Gastrocnemius medialis (tissue), 4 donors: Measurements from ENCODE around the gene TAOK1.
"Not testable (repeated sequence)": the region's sequence is repeated elsewhere in the genome, so short reads cannot be mapped to it uniquely, and the experiment has no call there.

Source experiments
- POLR2A ChIP-seq, 2 donors: fragments of 450-650 bp; IDR thresholded peaks; one replicate each; pipeline ENCODE4 v1.6.1; 2017; ENCODE audit warnings: antibody characterized with exemption in 2 of 2, mild to moderate bottlenecking in 2 of 2, moderate library complexity in 2 of 2
- TF ChIP-seq, protein P1 (sequence below), 5 experiments: fragments of 450-650 bp in 3 of 5; fragments of 200-600 bp in 2 of 5; sonication (generic) in 2 of 5; IDR thresholded peaks in 4 of 5; conservative IDR thresholded peaks in 1 of 5; 1 replicate in 4 of 5; 2 replicates in 1 of 5; pipeline ENCODE4 v1.5.1; 2016 to 2019; ENCODE audit warnings: antibody characterized with exemption in 5 of 5, mild to moderate bottlenecking in 3 of 5, moderate library complexity in 3 of 5

DNA sequence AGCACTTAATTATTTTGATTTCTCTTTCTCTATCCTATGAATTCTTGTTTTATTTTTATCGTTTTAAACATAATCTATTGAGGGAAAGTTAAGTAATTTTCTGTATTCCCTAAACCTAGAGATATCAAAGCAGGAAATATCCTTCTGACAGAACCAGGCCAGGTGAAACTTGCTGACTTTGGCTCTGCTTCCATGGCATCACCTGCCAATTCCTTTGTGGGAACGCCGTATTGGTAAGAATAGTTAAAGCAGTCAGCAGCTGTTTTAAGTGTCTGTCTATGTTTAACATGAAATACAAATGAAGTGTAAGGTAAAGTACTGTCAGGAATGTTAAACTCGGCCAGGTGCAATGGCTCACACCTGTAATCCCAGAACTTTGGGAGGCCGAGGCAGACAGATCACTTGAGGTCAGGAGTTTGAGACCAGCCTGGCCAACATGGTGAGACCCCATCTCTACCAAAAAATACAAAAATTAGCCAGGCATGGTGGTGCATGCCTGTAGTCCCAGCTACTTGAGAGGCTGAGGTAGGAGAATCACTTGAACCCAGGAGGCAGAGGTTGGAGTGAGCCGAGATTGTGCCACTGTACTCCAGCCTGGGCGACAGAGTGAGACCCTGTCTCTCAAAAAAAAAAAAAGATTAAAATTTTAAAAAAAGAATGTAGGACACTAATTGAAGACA lies 90.2 kb downstream of the TAOK1 start:
- TF ChIP-seq, protein P1, sequence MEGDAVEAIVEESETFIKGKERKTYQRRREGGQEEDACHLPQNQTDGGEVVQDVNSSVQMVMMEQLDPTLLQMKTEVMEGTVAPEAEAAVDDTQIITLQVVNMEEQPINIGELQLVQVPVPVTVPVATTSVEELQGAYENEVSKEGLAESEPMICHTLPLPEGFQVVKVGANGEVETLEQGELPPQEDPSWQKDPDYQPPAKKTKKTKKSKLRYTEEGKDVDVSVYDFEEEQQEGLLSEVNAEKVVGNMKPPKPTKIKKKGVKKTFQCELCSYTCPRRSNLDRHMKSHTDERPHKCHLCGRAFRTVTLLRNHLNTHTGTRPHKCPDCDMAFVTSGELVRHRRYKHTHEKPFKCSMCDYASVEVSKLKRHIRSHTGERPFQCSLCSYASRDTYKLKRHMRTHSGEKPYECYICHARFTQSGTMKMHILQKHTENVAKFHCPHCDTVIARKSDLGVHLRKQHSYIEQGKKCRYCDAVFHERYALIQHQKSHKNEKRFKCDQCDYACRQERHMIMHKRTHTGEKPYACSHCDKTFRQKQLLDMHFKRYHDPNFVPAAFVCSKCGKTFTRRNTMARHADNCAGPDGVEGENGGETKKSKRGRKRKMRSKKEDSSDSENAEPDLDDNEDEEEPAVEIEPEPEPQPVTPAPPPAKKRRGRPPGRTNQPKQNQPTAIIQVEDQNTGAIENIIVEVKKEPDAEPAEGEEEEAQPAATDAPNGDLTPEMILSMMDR (IDR thresholded peaks at IDR 0.05 in 4 of 5, conservative IDR thresholded peaks at IDR 0.05 in 1 of 5), result not testable (repeated sequence)
- TF ChIP-seq POLR2A (IDR thresholded peaks at IDR 0.05), result not testable (repeated sequence)
